ENCODE data around the gene PXYLP1. TPM values are rescaled to one million over a fixed set of nuclear protein-coding genes. Genes with fewer than 3 reads are reported as not detected.
"Not testable (repeated sequence)": the region's sequence is repeated elsewhere in the genome, so short reads cannot be mapped to it uniquely, and the experiment has no call there.

Gene PXYLP1
- total RNA-seq, 1 donor = 9.1 TPM

DNA sequence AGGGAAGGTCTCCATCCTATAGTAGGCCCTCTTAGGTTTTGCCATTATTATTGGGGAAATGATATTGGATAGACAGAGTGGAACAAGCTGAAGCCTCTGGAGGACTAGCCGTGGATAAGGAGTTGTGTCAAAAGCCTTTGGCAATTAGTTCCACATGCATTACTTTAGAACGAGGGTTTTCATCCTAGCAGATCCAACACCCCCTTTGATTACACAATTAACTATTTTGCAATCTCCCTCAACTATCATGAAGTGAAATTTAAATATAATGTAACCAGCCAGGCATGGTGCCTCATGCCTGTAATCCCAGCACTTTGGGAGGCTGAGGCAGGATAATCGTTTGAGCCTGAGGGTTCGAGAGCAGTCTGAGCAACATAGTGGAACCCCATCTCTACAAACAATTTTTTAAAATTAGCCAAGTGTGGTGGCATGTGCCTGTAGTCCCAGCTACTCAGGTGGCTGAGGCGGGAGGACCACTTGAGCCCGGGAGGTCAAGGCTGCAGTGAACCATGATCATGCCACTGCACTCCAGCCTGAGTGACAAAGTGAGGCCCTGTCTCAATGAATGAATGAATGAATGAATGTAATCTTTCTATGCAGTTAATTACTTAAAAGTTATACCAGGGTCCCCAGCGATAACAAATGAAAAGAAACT, 56.8 kb downstream of the PXYLP1 start:
- H3K4me3 ChIP-seq (ENCODE audit: low read depth, low read length) = no peak overlapping the region
- no peak for DNase-seq (ENCODE audit: low read depth)
- TF ChIP-seq CTCF (IDR thresholded peaks at IDR 0.05; ENCODE audit: insufficient read depth, low read length) = no peak

DNA sequence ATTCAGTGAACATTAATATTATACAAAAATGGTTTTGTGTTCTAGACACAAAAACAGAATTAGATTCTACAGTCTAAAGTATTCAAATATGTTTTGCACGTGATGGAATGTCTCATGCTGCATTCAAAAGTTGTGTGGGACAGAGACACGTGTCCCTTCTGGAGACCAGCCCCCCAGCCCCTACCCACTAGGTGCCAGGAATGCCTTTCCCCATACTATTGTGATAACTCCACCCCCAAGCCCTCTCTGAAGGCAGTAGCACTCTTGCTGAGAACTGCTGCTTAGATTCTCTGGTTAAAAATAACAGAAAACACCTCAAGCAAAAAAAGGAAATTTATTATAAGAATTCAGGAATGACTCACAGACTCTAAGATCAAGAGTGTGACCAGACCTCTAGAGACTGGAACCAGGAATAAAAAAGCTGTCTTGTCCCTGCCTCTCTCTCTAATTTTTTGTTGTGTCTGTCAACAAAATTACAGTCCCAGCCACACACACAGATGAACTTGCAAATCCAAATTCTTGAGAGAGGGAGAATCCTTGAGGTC, 57.7 kb downstream of the PXYLP1 start:
- DNase-seq (ENCODE audit: low read depth) = no peak
- no peak overlapping the region for H3K4me3 ChIP-seq (ENCODE audit: low read depth, low read length)
- TF ChIP-seq CTCF (IDR thresholded peaks at IDR 0.05; ENCODE audit: insufficient read depth, low read length) = no peak

GRCh38 chr3:141291559-141292355, 60.1 kb downstream of the PXYLP1 start:
- no peak overlapping the region for H3K4me3 ChIP-seq (ENCODE audit: low read depth, low read length)
- TF ChIP-seq CTCF (IDR thresholded peaks at IDR 0.05; ENCODE audit: insufficient read depth, low read length) = no peak
- no peak for DNase-seq (ENCODE audit: low read depth)

- no peak overlapping the region for H3K4me3 ChIP-seq (ENCODE audit: low read depth, low read length)
- no peak for TF ChIP-seq CTCF (IDR thresholded peaks at IDR 0.05; ENCODE audit: insufficient read depth, low read length)
- DNase-seq (ENCODE audit: low read depth) = no peak
Measured at GRCh38 chr3:141292356-141293058, 60.9 kb downstream of the PXYLP1 start.

DNA sequence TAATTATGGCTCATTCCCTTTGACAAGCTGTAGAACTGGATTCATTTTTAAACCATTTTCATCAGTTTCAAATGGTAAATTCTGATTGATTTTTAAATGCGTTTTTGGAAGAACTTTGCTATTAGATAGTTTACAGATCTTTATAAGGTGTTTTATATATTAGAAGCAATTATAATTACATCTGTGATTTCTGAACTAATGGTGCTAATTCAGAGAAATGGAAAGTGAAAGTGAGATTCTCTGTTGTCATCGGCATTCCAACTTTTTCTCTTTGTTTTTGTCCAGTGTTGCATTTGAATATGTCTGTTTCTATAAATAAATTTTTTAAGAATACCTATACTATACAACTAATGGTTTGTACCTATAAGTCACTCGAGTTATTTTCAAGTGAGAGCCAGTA, 62.7 kb downstream of the PXYLP1 start:
- no peak for TF ChIP-seq CTCF (IDR thresholded peaks at IDR 0.05; ENCODE audit: insufficient read depth, low read length)
- no peak for DNase-seq (ENCODE audit: low read depth)
- H3K4me3 ChIP-seq (ENCODE audit: low read depth, low read length) = peak overlapping the region; percentile 48

GRCh38 chr3:141294848-141295247, 63.2 kb downstream of the PXYLP1 start:
- peak overlapping the region; percentile 28 for H3K4me3 ChIP-seq (ENCODE audit: low read depth, low read length)
- no peak for TF ChIP-seq CTCF (IDR thresholded peaks at IDR 0.05; ENCODE audit: insufficient read depth, low read length)
- peak; percentile 61 for DNase-seq (ENCODE audit: low read depth)

DNA sequence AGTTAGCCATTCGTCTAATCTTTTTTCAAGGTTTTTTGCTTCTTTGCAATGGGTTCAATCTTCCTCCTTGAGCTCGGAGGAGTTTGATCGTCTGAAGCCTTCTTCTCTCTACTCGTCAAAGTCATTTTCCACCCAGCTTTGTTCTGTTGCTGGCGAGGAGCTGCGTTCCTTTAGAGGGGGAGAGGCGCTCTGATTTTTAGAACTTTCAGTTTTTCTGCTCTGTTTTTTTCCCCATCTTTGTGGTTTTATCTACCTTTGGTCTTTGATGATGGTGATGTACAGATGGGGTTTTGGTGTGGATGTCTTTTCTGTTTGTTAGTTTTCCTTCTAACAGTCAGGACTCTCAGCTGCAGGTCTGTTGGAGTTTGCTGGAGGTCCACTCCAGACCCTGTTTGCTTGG, 68.8 kb downstream of the PXYLP1 start:
- H3K4me3 ChIP-seq (ENCODE audit: low read depth, low read length); DNase-seq (ENCODE audit: low read depth): not testable (repeated sequence)

All from fibroblast of the aortic adventitia (primary cell).